AG10803 (cell line): ENCODE results near the gene COQ4.

Experiments
- DNase-seq: peaks from one replicate; pipeline ENCODE4 v3.0.0; 2010; ENCODE audit warnings: low read depth
- H3K4me3 ChIP-seq: 2 replicates; pipeline ENCODE4 v1.5.1; 2011; ENCODE audit warnings: mild to moderate bottlenecking, low read length, control low read depth
- CTCF ChIP-seq: conservative IDR thresholded peaks from 2 replicates; pipeline ENCODE4 v1.5.1; 2011; ENCODE audit warnings: mild to moderate bottlenecking, low read length, control low read depth, inconsistent platforms

Gene COQ4

GRCh38 chr9:128304971-128305288 is 17.7 kb upstream of the COQ4 start:
- H3K4me3 ChIP-seq, result no peak overlapping the region
- no peak for TF ChIP-seq CTCF
- peak; percentile 27 for DNase-seq

- no peak for TF ChIP-seq CTCF
- H3K4me3 ChIP-seq, result no peak overlapping the region
- no peak for DNase-seq
Measured at GRCh38 chr9:128309551-128309950, 13.1 kb upstream of the COQ4 start.

GRCh38 chr9:128310461-128310860 is 12.2 kb upstream of the COQ4 start:
- no peak for DNase-seq
- H3K4me3 ChIP-seq, result no peak overlapping the region
- no peak for TF ChIP-seq CTCF

GRCh38 chr9:128314697-128315096 is 7.9 kb upstream of the COQ4 start:
- no peak overlapping the region for H3K4me3 ChIP-seq
- TF ChIP-seq CTCF, result no peak
- DNase-seq, result no peak

- no peak for DNase-seq
- H3K4me3 ChIP-seq, result no peak overlapping the region
- TF ChIP-seq CTCF, result no peak
Measured at GRCh38 chr9:128316421-128316820, 6.2 kb upstream of the COQ4 start.

- no peak for DNase-seq
- H3K4me3 ChIP-seq, result no peak overlapping the region
- TF ChIP-seq CTCF, result no peak
Measured at GRCh38 chr9:128317629-128318028, 5.0 kb upstream of the COQ4 start.

GRCh38 chr9:128321343-128321742 is 1.3 kb upstream of the COQ4 start:
- no peak for TF ChIP-seq CTCF
- H3K4me3 ChIP-seq, result peak overlapping the region; percentile 77
- no peak for DNase-seq
